Measurements from ENCODE around the gene PPP4R3C. TPM values are rescaled to one million over a fixed set of nuclear protein-coding genes. Genes with fewer than 3 reads are reported as not detected.

PPP4R3C gene
- total RNA-seq, 1 experiment from 2014 or later = 1.2 TPM

DNA sequence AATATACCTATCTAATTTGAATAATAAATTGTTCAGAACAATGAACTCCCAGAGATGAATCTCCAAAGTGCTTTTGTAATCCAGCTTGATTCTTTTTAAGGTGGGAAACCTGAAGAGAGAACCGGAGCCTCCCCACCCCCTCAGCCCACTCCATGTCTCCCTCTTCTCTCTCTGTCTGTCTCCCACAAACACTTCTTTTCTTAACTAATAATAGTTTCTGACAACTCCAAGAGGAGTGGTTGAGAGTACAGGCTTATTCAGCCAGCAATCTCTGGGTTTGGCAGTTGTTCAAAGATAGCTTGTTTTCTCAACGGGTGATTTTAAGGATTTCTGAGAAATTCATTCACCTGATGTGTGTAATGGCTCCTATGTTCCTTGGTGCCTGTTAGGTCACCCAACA, 23.4 kb downstream of the PPP4R3C start:
- no peak overlapping the region for H3K4me3 ChIP-seq
- H3K79me2 ChIP-seq (ENCODE audit: low read depth) = no peaks in the 10 kb centered on the region
- H3F3A ChIP-seq (ENCODE audit: insufficient read depth, low read depth) = no peaks in the 10 kb centered on the region
- H3K36me3 ChIP-seq (ENCODE audit: low read depth) = no peaks in the 10 kb centered on the region
- TF ChIP-seq, protein P1, sequence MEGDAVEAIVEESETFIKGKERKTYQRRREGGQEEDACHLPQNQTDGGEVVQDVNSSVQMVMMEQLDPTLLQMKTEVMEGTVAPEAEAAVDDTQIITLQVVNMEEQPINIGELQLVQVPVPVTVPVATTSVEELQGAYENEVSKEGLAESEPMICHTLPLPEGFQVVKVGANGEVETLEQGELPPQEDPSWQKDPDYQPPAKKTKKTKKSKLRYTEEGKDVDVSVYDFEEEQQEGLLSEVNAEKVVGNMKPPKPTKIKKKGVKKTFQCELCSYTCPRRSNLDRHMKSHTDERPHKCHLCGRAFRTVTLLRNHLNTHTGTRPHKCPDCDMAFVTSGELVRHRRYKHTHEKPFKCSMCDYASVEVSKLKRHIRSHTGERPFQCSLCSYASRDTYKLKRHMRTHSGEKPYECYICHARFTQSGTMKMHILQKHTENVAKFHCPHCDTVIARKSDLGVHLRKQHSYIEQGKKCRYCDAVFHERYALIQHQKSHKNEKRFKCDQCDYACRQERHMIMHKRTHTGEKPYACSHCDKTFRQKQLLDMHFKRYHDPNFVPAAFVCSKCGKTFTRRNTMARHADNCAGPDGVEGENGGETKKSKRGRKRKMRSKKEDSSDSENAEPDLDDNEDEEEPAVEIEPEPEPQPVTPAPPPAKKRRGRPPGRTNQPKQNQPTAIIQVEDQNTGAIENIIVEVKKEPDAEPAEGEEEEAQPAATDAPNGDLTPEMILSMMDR (conservative IDR thresholded peaks at IDR 0.05) = no peak
- no peak for TF ChIP-seq EZH2 (IDR thresholded peaks at IDR 0.05; ENCODE audit: low read depth)
- ChIA-PET CTCF (no interaction called here), POLR2A (ENCODE audit: unreplicated experiment) (no interaction called here)
- no peak overlapping the region for H3K27ac ChIP-seq
- H3K9me3 ChIP-seq (ENCODE audit: insufficient read depth, low read depth) = no peaks in the 10 kb centered on the region
- DNase-seq = no peak
- no TSS peak for BruUV-seq (replicated peaks)
- H3K9me2 ChIP-seq (ENCODE audit: insufficient read depth) = no peaks in the 10 kb centered on the region
- no peak overlapping the region for H3K4me2 ChIP-seq
- intact Hi-C loops (cut with micrococcal nuclease; ENCODE audit: unreplicated experiment) = no loop called here
- H3K27me3 ChIP-seq (ENCODE audit: insufficient read depth, low read depth) = no peaks in the 10 kb centered on the region
- H4K20me1 ChIP-seq (ENCODE audit: insufficient read depth) = no peaks in the 10 kb centered on the region
- H3K4me1 ChIP-seq (replicated peaks; ENCODE audit: insufficient read depth) = no peaks in the 10 kb centered on the region
- no peak overlapping the region for H2AFZ ChIP-seq

DNA sequence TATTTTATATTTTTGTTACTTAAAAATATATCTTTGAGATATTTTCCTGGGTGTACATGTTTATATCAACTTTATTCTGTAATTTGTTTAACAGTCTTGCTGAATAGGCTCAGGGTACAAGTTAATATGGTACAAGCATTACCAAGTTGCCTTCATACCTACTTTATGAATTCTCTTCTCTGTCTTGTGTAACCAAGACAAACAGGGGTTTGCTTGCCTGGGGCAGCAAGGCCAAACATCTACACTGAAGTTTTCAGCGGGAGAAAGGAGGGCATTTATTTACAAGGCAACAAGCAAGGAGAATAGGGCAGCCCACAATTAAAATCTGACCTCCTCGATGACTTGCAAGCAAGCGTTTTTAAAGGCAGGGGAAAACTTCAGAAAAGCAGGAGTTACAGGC, 24.2 kb downstream of the PPP4R3C start:
- DNase-seq = no peak
- Histone ChIP-seq H3K4me1 (replicated peaks; ENCODE audit: insufficient read depth) (no peaks in the 10 kb centered on the region), H4K20me1 (ENCODE audit: insufficient read depth) (no peaks in the 10 kb centered on the region), H3K27me3 (ENCODE audit: insufficient read depth, low read depth) (no peaks in the 10 kb centered on the region), H3K36me3 (ENCODE audit: low read depth) (no peaks in the 10 kb centered on the region), H3K79me2 (ENCODE audit: low read depth) (no peaks in the 10 kb centered on the region), H3K4me3 (no peak overlapping the region), H3F3A (ENCODE audit: insufficient read depth, low read depth) (no peaks in the 10 kb centered on the region), H3K4me2 (no peak overlapping the region), H2AFZ (no peak overlapping the region), H3K27ac (no peak overlapping the region), H3K9me3 (ENCODE audit: insufficient read depth, low read depth) (no peaks in the 10 kb centered on the region), H3K9me2 (ENCODE audit: insufficient read depth) (no peaks in the 10 kb centered on the region)
- CTCF ChIA-PET = no interaction called here
- BruUV-seq (replicated peaks) = no TSS peak
- POLR2A ChIA-PET (ENCODE audit: unreplicated experiment) = no interaction called here
- intact Hi-C loops (cut with micrococcal nuclease; ENCODE audit: unreplicated experiment) = no loop called here
- no peak for TF ChIP-seq EZH2 (IDR thresholded peaks at IDR 0.05; ENCODE audit: low read depth)
- TF ChIP-seq, protein P1 (conservative IDR thresholded peaks at IDR 0.05) = no peak

DNA sequence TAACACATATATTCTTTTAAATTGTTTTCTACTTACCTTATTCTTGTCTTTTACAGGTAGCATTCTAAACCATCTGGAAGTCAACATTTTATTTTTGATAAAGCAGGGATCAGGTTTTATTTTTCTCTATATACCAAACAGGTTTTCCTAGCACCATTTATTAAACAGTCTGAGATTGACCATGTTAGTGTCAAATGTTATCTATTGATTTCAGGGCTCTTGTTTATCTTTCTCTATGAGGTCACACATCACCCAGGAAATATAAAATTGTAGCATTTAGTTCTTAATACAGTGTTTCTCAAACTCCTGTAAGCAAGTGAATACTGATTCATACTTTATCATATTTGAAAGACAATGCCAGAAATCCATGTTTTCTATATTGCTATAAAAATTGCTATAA, 28.1 kb downstream of the PPP4R3C start:
- Histone ChIP-seq H3K27me3 (ENCODE audit: insufficient read depth, low read depth) (no peaks in the 10 kb centered on the region), H2AFZ (no peak overlapping the region), H3K4me2 (no peak overlapping the region), H3K27ac (no peak overlapping the region), H3K79me2 (ENCODE audit: low read depth) (no peaks in the 10 kb centered on the region), H3K4me3 (no peak overlapping the region), H3K4me1 (replicated peaks; ENCODE audit: insufficient read depth) (no peaks in the 10 kb centered on the region), H3F3A (ENCODE audit: insufficient read depth, low read depth) (no peaks in the 10 kb centered on the region), H3K9me3 (ENCODE audit: insufficient read depth, low read depth) (no peaks in the 10 kb centered on the region), H3K9me2 (ENCODE audit: insufficient read depth) (no peaks in the 10 kb centered on the region), H3K36me3 (ENCODE audit: low read depth) (no peaks in the 10 kb centered on the region), H4K20me1 (ENCODE audit: insufficient read depth) (no peaks in the 10 kb centered on the region)
- TF ChIP-seq, protein P1 (conservative IDR thresholded peaks at IDR 0.05) = no peak
- TF ChIP-seq EZH2 (IDR thresholded peaks at IDR 0.05; ENCODE audit: low read depth) = no peak
- intact Hi-C loops (cut with micrococcal nuclease; ENCODE audit: unreplicated experiment) = no loop called here
- no peak for DNase-seq
- CTCF ChIA-PET = no interaction called here
- POLR2A ChIA-PET (ENCODE audit: unreplicated experiment) = no interaction called here
- BruUV-seq (replicated peaks) = no TSS peak

Other genes starting within 250 kb of the PPP4R3C start
- 5.6 and 7.7 TPM in 2 replicates for gene DCAF8L2, start 127.0 kb upstream of the PPP4R3C start, total RNA-seq (2021)